Astrocyte (in vitro differentiated cells and primary cell): Measurements from ENCODE around the gene UBE2S. TPM values are rescaled to one million over a fixed set of nuclear protein-coding genes. Genes with fewer than 3 reads are reported as not detected.
"Not testable (repeated sequence)": the region's sequence is repeated elsewhere in the genome, so short reads cannot be mapped to it uniquely, and the experiment has no call there.

ENCODE experiments used
- DNase-seq: peaks from one replicate; pipeline ENCODE4 v3.0.0-alpha.2; 2010; ENCODE audit warnings: low read depth
- FAIRE-seq: peaks from 2 replicates; lab custom pipeline; 2011; peaks lifted over from hg19 to GRCh38; lab: Jason Lieb, UNC
- H2AFZ ChIP-seq: 2 replicates; pipeline ENCODE4 v1.6.0; 2012; ENCODE audit warnings: low read depth, low read length, inconsistent platforms
- H3K27ac ChIP-seq: 2 replicates; pipeline ENCODE4 v1.5.1; 2011; ENCODE audit warnings: low read depth, low read length, inconsistent platforms
- H3K27me3 ChIP-seq: 2 replicates; pipeline ENCODE4 v1.6.0; 2011; ENCODE audit warnings: low read length, inconsistent platforms; ENCODE audit not compliant: insufficient read depth
- H3K36me3 ChIP-seq: 2 replicates; pipeline ENCODE4 v1.5.1; 2011; ENCODE audit warnings: low read length, inconsistent platforms; ENCODE audit not compliant: insufficient read depth
- H3K4me1 ChIP-seq: 2 replicates; pipeline ENCODE4 v1.5.1; 2011; ENCODE audit warnings: low read length, inconsistent platforms; ENCODE audit not compliant: insufficient read depth
- H3K4me2 ChIP-seq: 2 replicates; pipeline ENCODE4 v1.6.0; 2012; ENCODE audit warnings: low read length, inconsistent platforms
- H3K4me3 ChIP-seq: 2 replicates; pipeline ENCODE4 v1.5.1; 2011; ENCODE audit warnings: low read depth, mild to moderate bottlenecking, low read length, inconsistent platforms; ENCODE audit not compliant: insufficient read depth
- H3K79me2 ChIP-seq: 2 replicates; pipeline ENCODE4 v1.6.0; 2012; ENCODE audit warnings: mild to moderate bottlenecking, low read length, inconsistent platforms; ENCODE audit not compliant: insufficient read depth
- H3K9ac ChIP-seq: 2 replicates; pipeline ENCODE4 v1.6.0; 2012; ENCODE audit warnings: mild to moderate bottlenecking, low read length, inconsistent platforms
- H3K9me3 ChIP-seq: 2 replicates; pipeline ENCODE4 v1.5.1; 2012; ENCODE audit warnings: low read depth, mild to moderate bottlenecking, low read length, inconsistent platforms; ENCODE audit not compliant: insufficient read depth
- H4K20me1 ChIP-seq: 2 replicates; pipeline ENCODE4 v1.6.0; 2012; ENCODE audit warnings: low read length, inconsistent platforms; ENCODE audit not compliant: insufficient read depth
- H3K27ac Mint-ChIP-seq: one replicate; pipeline ENCODE4 v1.8.0; 2021; ENCODE audit warnings: mild to moderate bottlenecking, mixed read lengths; ENCODE audit not compliant: unreplicated experiment
- H3K27me3 Mint-ChIP-seq: one replicate; pipeline ENCODE4 v1.8.0; 2021; ENCODE audit warnings: low read depth, mixed read lengths; ENCODE audit not compliant: unreplicated experiment
- H3K36me3 Mint-ChIP-seq: one replicate; pipeline ENCODE4 v1.8.0; 2021; ENCODE audit warnings: low read depth, mixed read lengths; ENCODE audit not compliant: unreplicated experiment
- H3K4me1 Mint-ChIP-seq: one replicate; pipeline ENCODE4 v1.8.0; 2021; ENCODE audit warnings: low read depth, mixed read lengths; ENCODE audit not compliant: unreplicated experiment
- H3K4me3 Mint-ChIP-seq: one replicate; pipeline ENCODE4 v1.8.0; 2021; ENCODE audit warnings: mild to moderate bottlenecking, moderate library complexity, mixed read lengths; ENCODE audit not compliant: unreplicated experiment
- H3K9me3 Mint-ChIP-seq: one replicate; pipeline ENCODE4 v1.8.0; 2021; ENCODE audit warnings: mild to moderate bottlenecking, mixed read lengths; ENCODE audit not compliant: unreplicated experiment
- EZH2 ChIP-seq: IDR thresholded peaks from 2 replicates; pipeline ENCODE4 v1.6.1; 2012; ENCODE audit warnings: mild to moderate bottlenecking, low read length, inconsistent platforms; ENCODE audit not compliant: insufficient read depth
- total RNA-seq: library from RNA; stranded (reverse); gene quantifications from 2 replicates; pipeline ENCODE4 v1.2.1, GENCODE V29; 2021
- TF ChIP-seq, protein P1 (sequence below): IDR thresholded peaks from 2 replicates; pipeline ENCODE4 v1.5.1; 2011; ENCODE audit warnings: low read depth, mild to moderate bottlenecking, inconsistent platforms, low read length, moderate library complexity; ENCODE audit not compliant: insufficient read depth

The UBE2S gene
- total RNA-seq, 1 donor from 2014 or later = 116 TPM

DNA sequence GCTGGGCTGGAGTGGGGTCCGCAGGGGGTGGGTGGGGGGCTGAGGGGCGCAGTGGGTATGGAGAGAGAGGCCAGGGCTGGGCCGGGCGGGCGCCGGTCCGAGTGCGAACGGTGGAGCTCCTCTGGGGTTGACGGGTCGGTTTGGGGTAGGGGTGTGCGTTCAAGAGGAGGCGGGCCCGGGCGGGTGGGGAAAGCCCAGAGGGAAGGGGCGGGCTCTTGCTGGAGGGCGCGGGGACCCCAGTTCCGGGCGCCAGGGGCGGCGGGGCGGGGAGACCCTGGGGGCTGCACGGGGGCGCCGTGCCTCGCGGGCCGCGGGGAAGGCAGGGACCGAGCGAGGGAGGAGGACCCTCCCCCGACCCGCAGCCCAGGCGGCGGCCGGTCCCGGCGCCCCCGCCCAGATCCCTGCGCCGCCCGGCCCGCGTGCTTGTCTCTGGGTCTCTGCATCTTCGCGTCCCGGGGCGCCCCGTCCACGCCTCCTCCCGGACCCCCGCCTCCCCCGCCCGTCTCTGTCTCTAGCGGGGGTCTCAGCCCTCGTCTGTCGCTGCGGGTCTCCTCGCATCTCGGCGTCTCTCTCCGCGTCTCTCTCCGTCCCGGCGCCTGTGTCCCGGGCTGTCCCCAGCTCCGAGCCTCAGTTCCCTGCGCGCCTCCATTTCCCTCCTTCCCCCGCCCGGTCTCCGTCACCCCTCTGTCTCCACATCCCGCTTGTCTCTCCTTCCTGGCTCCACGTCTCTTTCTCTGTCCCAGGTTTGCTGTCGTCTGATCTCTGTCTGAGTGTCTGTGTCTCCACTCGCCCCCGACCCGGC lies 43.8 kb upstream of the UBE2S start:
- peaks cover 3% of the 10 kb centered on the region for H3K9me3 Mint-ChIP-seq
- H3K4me3 ChIP-seq = no peak overlapping the region
- H3K27me3 ChIP-seq = peaks cover 25% of the 10 kb centered on the region
- FAIRE-seq = no peak
- no peak overlapping the region for H3K4me3 Mint-ChIP-seq
- no peaks in the 10 kb centered on the region for H3K4me1 ChIP-seq
- H2AFZ ChIP-seq = no peak overlapping the region
- no peak overlapping the region for H3K9ac ChIP-seq
- no peaks in the 10 kb centered on the region for H3K4me1 Mint-ChIP-seq
- no peaks in the 10 kb centered on the region for H3K79me2 ChIP-seq
- no peak overlapping the region for H3K27ac Mint-ChIP-seq
- peak overlapping the region; percentile 62 for H3K4me2 ChIP-seq
- peaks cover 5% of the 10 kb centered on the region for H3K36me3 Mint-ChIP-seq
- TF ChIP-seq, protein P1, sequence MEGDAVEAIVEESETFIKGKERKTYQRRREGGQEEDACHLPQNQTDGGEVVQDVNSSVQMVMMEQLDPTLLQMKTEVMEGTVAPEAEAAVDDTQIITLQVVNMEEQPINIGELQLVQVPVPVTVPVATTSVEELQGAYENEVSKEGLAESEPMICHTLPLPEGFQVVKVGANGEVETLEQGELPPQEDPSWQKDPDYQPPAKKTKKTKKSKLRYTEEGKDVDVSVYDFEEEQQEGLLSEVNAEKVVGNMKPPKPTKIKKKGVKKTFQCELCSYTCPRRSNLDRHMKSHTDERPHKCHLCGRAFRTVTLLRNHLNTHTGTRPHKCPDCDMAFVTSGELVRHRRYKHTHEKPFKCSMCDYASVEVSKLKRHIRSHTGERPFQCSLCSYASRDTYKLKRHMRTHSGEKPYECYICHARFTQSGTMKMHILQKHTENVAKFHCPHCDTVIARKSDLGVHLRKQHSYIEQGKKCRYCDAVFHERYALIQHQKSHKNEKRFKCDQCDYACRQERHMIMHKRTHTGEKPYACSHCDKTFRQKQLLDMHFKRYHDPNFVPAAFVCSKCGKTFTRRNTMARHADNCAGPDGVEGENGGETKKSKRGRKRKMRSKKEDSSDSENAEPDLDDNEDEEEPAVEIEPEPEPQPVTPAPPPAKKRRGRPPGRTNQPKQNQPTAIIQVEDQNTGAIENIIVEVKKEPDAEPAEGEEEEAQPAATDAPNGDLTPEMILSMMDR = no peak
- TF ChIP-seq EZH2 = peak; percentile 74
- no peaks in the 10 kb centered on the region for H3K36me3 ChIP-seq
- peaks cover 22% of the 10 kb centered on the region for H4K20me1 ChIP-seq
- H3K27me3 Mint-ChIP-seq = peaks cover 17% of the 10 kb centered on the region
- DNase-seq = no peak
- H3K9me3 ChIP-seq = no peaks in the 10 kb centered on the region
- no peak overlapping the region for H3K27ac ChIP-seq

DNA sequence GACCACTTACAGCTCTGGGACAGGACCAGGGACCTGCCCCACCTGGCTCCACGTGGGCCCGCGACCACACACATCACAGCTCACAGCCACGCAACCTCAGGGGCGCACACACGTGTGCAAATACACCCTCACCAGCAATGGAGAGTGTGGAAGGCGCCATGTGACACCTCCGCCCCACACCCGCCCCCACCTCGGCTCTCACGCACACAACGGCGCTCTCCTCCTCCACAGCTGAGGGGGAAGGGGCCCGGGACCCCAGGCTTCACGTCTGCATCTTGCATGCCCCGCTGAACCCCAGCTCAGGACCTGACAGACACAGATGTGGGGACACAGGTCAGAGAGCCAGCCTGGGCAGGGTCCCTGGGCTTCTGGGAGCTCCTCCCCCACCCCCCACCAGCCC lies 41.9 kb upstream of the UBE2S start:
- H3K4me3 Mint-ChIP-seq = no peak overlapping the region
- peaks cover 3% of the 10 kb centered on the region for H3K9me3 Mint-ChIP-seq
- no peak for DNase-seq
- no peaks in the 10 kb centered on the region for H3K9me3 ChIP-seq
- no peaks in the 10 kb centered on the region for H3K79me2 ChIP-seq
- H3K4me2 ChIP-seq = no peak overlapping the region
- H3K36me3 Mint-ChIP-seq = peaks cover 2% of the 10 kb centered on the region
- peaks cover 32% of the 10 kb centered on the region for H3K27me3 ChIP-seq
- no peak overlapping the region for H3K27ac Mint-ChIP-seq
- no peaks in the 10 kb centered on the region for H3K4me1 ChIP-seq
- TF ChIP-seq EZH2 = no peak
- TF ChIP-seq, protein P1 = no peak
- H3K27me3 Mint-ChIP-seq = peaks cover 35% of the 10 kb centered on the region
- no peak overlapping the region for H3K4me3 ChIP-seq
- no peak for FAIRE-seq
- H2AFZ ChIP-seq = no peak overlapping the region
- no peaks in the 10 kb centered on the region for H3K36me3 ChIP-seq
- peaks cover 15% of the 10 kb centered on the region for H4K20me1 ChIP-seq
- no peak overlapping the region for H3K9ac ChIP-seq
- no peaks in the 10 kb centered on the region for H3K4me1 Mint-ChIP-seq
- H3K27ac ChIP-seq = no peak overlapping the region

DNA sequence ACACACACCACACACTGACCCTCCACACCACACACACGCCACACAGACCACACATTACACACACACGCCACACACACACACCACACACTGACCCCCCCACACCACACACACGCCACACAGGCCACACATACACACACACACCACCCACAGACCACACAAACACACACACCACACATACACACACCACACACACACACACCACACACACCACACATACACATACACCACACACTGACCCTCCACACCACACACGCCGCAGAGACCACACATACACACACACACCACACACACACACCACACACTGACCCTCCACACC lies 40.5 kb upstream of the UBE2S start:
- peaks cover 44% of the 10 kb centered on the region for H3K27me3 Mint-ChIP-seq
- H3K27ac Mint-ChIP-seq, H3K4me1 ChIP-seq, H3K4me3 Mint-ChIP-seq, H3K9me3 Mint-ChIP-seq, H3K36me3 ChIP-seq, H3K4me1 Mint-ChIP-seq, DNase-seq, H3K27ac ChIP-seq, H3K4me3 ChIP-seq, FAIRE-seq, H3K36me3 Mint-ChIP-seq, H2AFZ ChIP-seq, H3K4me2 ChIP-seq, H3K79me2 ChIP-seq, H3K9ac ChIP-seq, H4K20me1 ChIP-seq, H3K9me3 ChIP-seq: not testable (repeated sequence)
- H3K27me3 ChIP-seq = peaks cover 44% of the 10 kb centered on the region
